22Rv1 (cell line): ENCODE measurements around the gene TPD52L3.

Experiments
- CTCF ChIP-seq: fragments of 450-650 bp; IDR thresholded peaks from 2 replicates; pipeline ENCODE4 v1.5.1; 2017; ENCODE audit warnings: mild to moderate bottlenecking
- ZFX ChIP-seq: fragments of 450-650 bp; IDR thresholded peaks from 2 replicates; pipeline ENCODE4 v1.6.1; 2017; ENCODE audit warnings: antibody characterized with exemption, borderline replicate concordance

- TF ChIP-seq CTCF (no peak), ZFX (no peak)
Measured at GRCh38 chr9:6356904-6357303, 28.7 kb downstream of the TPD52L3 start.
